HG02678 (cell line): ENCODE measurements around the gene RNPEP.
A peak's percentile ranks its signal among the peaks of the same experiment; 100 is the strongest.
"Not testable (repeated sequence)": the region's sequence is repeated elsewhere in the genome, so short reads cannot be mapped to it uniquely, and the experiment has no call there.

Source experiments
- ATAC-seq: cut with Tn5 transposase; IDR thresholded peaks from one replicate; pipeline ENCODE4 v1.9.1; 2021; ENCODE audit warnings: mild to moderate bottlenecking, moderate library complexity; ENCODE audit not compliant: unreplicated experiment

RNPEP gene

GRCh38 chr1:202034149-202034682 lies 51.8 kb downstream of the RNPEP start:
- ATAC-seq = no peak

- ATAC-seq = peak; percentile 69
Observed at GRCh38 chr1:202034683-202035462, 52.4 kb downstream of the RNPEP start.

GRCh38 chr1:202036595-202037387 lies 54.3 kb downstream of the RNPEP start:
- no peak for ATAC-seq

- ATAC-seq = no peak
Observed at GRCh38 chr1:202037706-202038296, 55.4 kb downstream of the RNPEP start.

- ATAC-seq = peak; percentile 55
Observed at GRCh38 chr1:202038688-202039346, 56.4 kb downstream of the RNPEP start.

GRCh38 chr1:202045705-202046104 lies 63.3 kb downstream of the RNPEP start:
- ATAC-seq = no peak

- no peak for ATAC-seq
Observed at GRCh38 chr1:202046227-202046626, 63.8 kb downstream of the RNPEP start.

- no peak for ATAC-seq
Observed at GRCh38 chr1:202046748-202047708, 64.6 kb downstream of the RNPEP start.

- no peak for ATAC-seq
Observed at GRCh38 chr1:202047977-202048376, 65.5 kb downstream of the RNPEP start.

GRCh38 chr1:202049129-202049528 lies 66.7 kb downstream of the RNPEP start:
- no peak for ATAC-seq

GRCh38 chr1:202054094-202054493 lies 71.6 kb downstream of the RNPEP start:
- no peak for ATAC-seq

- ATAC-seq = not testable (repeated sequence)
Observed at GRCh38 chr1:202054673-202055072, 72.2 kb downstream of the RNPEP start.
